GM12875 (cell line): Measurements from ENCODE around the gene BRI3BP.
"Not testable (repeated sequence)": the region's sequence is repeated elsewhere in the genome, so short reads cannot be mapped to it uniquely, and the experiment has no call there.

Experiments
- H3K4me3 ChIP-seq: one replicate; pipeline ENCODE4 v1.5.1; 2011; ENCODE audit warnings: low read depth, low read length, control low read depth
- TF ChIP-seq, protein P1 (sequence below): IDR thresholded peaks from 2 replicates; pipeline ENCODE4 v1.5.1; 2011; ENCODE audit warnings: low read depth, mild to moderate bottlenecking, control low read depth, inconsistent platforms, low read length, moderate library complexity, borderline replicate concordance; ENCODE audit not compliant: insufficient read depth

BRI3BP gene

DNA sequence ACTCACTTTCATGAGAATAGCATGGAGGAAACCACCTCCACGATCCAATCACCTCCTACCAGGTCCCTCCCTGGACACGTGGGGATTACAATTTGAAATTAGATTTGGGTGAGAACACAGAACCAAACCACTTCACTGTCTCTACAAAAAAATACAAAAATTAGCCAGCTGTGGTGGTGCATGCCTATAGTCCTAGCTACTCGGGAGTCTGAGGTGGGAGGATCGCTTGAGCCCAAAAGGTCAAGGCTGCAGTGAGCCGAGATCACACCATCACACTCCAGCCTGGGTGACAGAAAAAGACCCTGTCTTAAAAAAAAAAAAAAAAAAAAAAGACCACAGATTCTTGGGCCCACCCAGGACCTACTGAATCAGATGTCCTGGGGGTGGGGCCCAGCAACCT lies 28.3 kb downstream of the BRI3BP start:
- TF ChIP-seq, protein P1, sequence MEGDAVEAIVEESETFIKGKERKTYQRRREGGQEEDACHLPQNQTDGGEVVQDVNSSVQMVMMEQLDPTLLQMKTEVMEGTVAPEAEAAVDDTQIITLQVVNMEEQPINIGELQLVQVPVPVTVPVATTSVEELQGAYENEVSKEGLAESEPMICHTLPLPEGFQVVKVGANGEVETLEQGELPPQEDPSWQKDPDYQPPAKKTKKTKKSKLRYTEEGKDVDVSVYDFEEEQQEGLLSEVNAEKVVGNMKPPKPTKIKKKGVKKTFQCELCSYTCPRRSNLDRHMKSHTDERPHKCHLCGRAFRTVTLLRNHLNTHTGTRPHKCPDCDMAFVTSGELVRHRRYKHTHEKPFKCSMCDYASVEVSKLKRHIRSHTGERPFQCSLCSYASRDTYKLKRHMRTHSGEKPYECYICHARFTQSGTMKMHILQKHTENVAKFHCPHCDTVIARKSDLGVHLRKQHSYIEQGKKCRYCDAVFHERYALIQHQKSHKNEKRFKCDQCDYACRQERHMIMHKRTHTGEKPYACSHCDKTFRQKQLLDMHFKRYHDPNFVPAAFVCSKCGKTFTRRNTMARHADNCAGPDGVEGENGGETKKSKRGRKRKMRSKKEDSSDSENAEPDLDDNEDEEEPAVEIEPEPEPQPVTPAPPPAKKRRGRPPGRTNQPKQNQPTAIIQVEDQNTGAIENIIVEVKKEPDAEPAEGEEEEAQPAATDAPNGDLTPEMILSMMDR, result no peak
- no peak overlapping the region for H3K4me3 ChIP-seq

DNA sequence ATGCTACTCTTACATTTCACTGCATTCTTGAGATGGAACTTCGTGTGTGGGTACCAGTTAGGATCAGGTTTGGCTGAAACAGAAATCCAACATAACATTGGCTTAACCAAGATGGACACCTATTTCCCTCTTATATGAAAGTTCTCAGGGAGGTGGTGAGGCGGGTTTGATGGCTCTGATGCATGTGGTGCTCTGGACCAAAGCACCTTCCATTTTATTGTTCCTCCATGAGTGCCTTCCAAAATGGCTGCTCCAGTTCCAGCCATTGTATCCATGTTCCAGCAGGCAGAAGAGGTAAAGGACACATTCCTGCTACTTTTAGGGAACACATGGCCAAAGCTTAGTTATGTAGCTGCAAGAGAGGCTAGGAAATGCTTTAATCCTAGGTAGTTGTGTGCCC lies 29.6 kb downstream of the BRI3BP start:
- H3K4me3 ChIP-seq, result no peak overlapping the region
- TF ChIP-seq, protein P1, result no peak

DNA sequence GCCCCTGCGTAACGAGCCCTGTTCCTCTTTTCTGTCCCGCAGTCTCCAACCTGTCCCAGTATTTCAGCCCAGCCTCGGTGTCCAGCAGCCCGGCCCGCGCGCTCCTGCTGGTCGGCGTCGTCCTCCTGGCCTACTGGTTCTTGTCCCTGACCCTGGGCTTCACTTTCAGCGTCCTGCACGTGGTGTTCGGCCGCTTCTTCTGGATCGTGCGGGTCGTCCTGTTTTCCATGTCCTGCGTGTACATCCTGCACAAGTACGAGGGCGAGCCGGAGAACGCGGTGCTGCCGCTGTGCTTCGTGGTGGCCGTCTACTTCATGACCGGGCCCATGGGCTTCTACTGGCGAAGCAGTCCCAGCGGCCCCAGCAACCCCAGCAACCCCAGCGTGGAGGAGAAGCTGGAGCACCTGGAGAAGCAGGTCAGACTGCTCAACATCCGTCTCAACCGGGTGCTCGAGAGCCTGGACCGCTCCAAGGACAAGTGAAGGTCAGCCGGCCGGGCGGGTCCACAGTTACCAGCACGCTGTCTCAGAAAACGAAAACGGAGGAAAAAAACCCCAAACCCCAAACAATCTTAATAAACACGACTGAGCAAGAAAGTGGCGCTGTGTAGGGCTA lies 31.6 kb downstream of the BRI3BP start:
- TF ChIP-seq, protein P1, result no peak
- H3K4me3 ChIP-seq, result no peak overlapping the region

DNA sequence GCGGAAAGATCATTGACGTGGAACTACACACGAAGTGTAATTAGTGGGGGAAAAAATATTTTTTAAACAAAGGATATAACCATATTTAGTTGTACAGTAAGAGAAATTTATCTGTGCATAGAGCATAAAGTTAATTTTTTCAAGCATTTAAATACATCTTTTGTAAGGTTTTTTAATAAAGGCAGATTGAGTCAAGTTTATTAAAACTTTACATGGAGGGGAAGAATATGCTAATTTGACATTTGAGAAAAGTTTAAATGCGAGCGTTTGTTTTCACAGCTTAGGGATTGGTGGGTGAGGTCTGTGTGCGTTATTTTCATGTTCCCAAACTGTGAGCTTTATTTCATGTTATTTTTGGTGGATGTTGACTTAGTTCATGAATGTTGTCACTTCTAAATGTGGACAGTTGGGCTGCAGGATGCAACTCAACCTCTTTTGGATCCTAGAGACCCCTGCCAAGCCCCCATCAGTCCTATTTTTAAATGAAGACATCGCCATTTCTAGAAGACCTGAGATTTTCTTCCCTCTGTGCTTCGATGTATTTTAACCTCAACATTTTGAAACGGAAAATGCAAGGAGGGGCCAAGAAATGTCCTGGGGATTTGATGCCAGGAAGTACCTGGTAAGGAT lies 32.3 kb downstream of the BRI3BP start:
- no peak overlapping the region for H3K4me3 ChIP-seq
- TF ChIP-seq, protein P1, result no peak

DNA sequence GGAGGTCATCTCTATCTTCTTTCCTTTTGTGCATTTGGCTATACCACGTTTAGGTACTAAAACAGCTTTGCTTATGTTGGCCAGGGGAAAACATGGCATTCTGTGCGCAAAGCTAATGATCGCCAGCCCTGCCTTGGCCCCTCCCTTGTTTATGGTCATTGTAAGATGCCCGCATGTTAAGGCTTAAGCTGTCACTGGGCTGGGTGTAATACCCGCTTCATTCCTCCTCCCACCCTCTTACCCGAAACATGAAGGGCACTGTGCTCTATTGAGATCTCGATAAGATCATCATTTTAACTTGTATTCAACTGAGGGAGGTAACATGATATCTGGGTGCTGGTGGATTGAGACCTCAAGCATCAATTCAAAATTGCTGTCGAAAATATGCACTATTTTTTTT lies 34.7 kb downstream of the BRI3BP start:
- TF ChIP-seq, protein P1, result no peak
- no peak overlapping the region for H3K4me3 ChIP-seq

DNA sequence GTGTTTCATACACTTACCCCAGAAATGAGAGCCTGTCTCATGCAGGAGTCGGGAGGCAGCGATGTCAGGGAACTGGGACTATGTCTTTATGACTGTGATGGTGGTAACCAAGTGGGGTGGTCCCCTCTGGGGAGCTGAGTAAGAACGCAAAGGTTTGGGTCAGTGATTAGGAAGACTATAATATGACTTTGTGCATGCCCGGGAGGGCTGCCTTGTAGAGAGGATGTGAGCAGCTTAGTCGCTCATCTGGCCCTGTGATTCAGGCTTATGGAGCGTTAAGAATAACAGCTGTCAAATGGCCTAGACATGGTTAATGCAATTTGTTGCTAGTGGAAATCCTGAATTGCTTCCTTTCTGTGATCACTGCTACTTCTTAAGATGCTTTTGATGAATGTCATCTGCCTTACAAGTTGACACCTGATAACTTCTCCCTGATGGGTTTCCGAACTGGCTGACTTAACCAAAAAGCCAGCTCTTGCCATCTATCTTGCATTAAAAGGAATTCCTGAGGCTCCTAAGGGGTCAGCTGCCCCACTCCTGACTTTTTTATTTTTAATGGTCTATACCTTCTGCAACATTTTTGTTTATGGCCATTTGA lies 36.4 kb downstream of the BRI3BP start:
- TF ChIP-seq, protein P1, result no peak
- no peak overlapping the region for H3K4me3 ChIP-seq

DNA sequence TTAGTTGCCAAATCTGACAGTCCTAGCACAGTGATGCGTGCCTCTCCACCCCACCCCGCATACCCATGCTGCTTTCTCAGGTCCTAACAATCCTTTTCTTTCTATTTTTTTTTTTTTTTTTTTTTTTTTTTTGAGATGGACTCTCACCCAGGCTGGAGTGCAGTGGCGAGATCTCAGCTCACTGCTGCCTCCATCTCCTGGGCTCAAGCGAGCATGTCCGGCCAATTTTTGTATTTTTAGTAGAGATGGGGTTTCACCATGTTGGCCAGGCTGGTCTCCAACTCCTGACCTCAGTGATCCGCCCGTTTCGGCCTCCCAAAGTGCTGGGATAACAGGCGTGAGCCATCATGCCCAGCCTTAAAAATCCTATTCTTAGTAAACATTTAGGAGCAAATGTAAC lies 38.0 kb downstream of the BRI3BP start:
- not testable (repeated sequence) for H3K4me3 ChIP-seq
